HG02973 (cell line): ENCODE measurements around the gene ENTREP3.

Experiments used
- ATAC-seq: cut with Tn5 transposase; IDR thresholded peaks from one replicate; pipeline ENCODE4 v1.9.1; 2021; ENCODE audit warnings: moderate library complexity; ENCODE audit not compliant: unreplicated experiment

Gene ENTREP3

GRCh38 chr1:155202731-155203515, 52.4 kb downstream of the ENTREP3 start:
- no peak for ATAC-seq

DNA sequence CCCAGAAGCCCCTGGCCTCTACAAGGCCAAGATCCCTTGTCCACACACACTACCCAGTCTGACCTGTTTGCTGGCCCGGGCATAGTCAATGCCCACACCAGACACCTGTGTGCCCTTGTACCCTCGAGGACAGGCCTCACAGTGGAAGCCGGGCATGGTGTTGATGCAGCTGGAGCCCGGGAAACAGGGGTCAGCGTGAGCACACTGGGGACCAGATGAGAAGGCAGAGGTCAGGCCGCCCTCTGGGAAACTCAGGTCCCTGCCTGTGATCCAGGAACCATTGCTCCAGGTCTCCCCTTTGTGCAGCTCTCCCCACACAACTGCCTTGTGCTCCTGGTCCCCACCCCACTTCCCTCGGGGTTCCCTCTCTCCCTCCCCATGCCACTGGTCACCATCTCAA, 53.1 kb downstream of the ENTREP3 start:
- no peak for ATAC-seq

DNA sequence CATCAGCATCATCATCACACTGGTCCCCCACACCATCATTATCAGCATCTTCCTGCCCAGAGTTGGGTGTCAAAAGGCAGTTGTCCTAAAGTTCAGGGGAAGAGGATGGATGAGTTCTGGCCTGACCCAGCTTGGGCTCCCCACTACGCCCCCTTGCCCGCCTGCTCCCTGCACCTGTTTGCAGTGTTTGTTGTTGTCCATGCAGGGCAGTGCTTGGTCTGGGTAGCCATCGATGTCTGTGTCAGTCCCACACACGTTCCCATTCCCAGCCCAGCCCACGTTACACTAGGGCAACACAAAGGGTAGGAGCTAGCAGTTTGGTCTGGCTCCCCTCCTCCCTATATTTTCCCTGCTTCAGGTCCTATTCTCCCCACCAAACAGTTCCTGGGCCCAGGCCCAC, 54.4 kb downstream of the ENTREP3 start:
- ATAC-seq = no peak

GRCh38 chr1:155199792-155200191, 55.5 kb downstream of the ENTREP3 start:
- ATAC-seq = no peak

DNA sequence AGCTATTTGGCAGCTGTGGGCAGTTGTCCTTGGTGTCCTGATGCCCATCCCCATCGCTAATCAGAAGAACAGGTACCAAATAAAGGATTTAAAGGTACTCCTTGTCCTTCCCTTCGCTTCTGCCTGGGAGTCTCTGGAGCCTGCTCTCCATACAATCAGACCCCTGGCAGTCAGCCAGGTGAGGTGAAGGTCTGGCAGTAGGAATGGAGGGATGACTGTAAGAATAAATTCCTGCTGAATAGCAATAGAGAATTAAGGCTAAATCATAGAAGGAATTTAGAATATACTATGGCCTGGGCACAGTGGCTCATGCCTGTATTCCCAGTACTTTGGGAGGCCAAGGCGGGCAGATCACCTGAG, 56.8 kb downstream of the ENTREP3 start:
- ATAC-seq = no peak

- no peak for ATAC-seq
These were observed 57.3 kb downstream of the ENTREP3 start for GRCh38 chr1:155197901-155198546.
